Amniotic epithelial cell (primary cell): Measurements from ENCODE around the gene CPB2.

ENCODE experiments used
- DNase-seq: peaks from one replicate; pipeline ENCODE4 v3.0.0-alpha.2; 2010; ENCODE audit warnings: low read depth

The CPB2 gene

GRCh38 chr13:46127358-46128023, 22.7 kb upstream of the CPB2 start:
- no peak for DNase-seq

GRCh38 chr13:46126552-46127357, 21.9 kb upstream of the CPB2 start:
- peak; percentile 62 for DNase-seq

GRCh38 chr13:46126056-46126455, 21.2 kb upstream of the CPB2 start:
- DNase-seq = no peak

- DNase-seq = no peak
These were observed 20.4 kb upstream of the CPB2 start for GRCh38 chr13:46124967-46125933.

GRCh38 chr13:46124531-46124966, 19.7 kb upstream of the CPB2 start:
- no peak for DNase-seq

- DNase-seq = no peak
These were observed 17.5 kb upstream of the CPB2 start for GRCh38 chr13:46122304-46122703.

- DNase-seq = no peak
These were observed 16.8 kb upstream of the CPB2 start for GRCh38 chr13:46121597-46122163.

- no peak for DNase-seq
These were observed 16.2 kb upstream of the CPB2 start for GRCh38 chr13:46121033-46121432.

GRCh38 chr13:46119883-46120614, 15.2 kb upstream of the CPB2 start:
- peak; percentile 90 for DNase-seq

- DNase-seq = no peak
These were observed 12.0 kb upstream of the CPB2 start for GRCh38 chr13:46116653-46117502.

- no peak for DNase-seq
These were observed 9.8 kb upstream of the CPB2 start for GRCh38 chr13:46114613-46115012.

GRCh38 chr13:46113596-46113995, 8.8 kb upstream of the CPB2 start:
- DNase-seq = peak; percentile 20

- DNase-seq = no peak
These were observed 6.3 kb upstream of the CPB2 start for GRCh38 chr13:46111151-46111550.

GRCh38 chr13:46109451-46109850, 4.6 kb upstream of the CPB2 start:
- DNase-seq = no peak

GRCh38 chr13:46106839-46107371, 2.1 kb upstream of the CPB2 start:
- no peak for DNase-seq

- DNase-seq = no peak
These were observed 1.8 kb downstream of the CPB2 start for GRCh38 chr13:46103037-46103436.

- DNase-seq = no peak
These were observed 2.6 kb downstream of the CPB2 start for GRCh38 chr13:46102255-46102605.

GRCh38 chr13:46101484-46102254, 3.2 kb downstream of the CPB2 start:
- no peak for DNase-seq

GRCh38 chr13:46101002-46101401, 3.8 kb downstream of the CPB2 start:
- DNase-seq = no peak
